H9 (cell line): Measurements from ENCODE around the gene VEZT. TPM values are rescaled to one million over a fixed set of nuclear protein-coding genes. Genes with fewer than 3 reads are reported as not detected.

Experiments used
- DNase-seq: peaks from one replicate; pipeline ENCODE4 v3.0.0-alpha.2; 2017
- H2AFZ ChIP-seq: one replicate; pipeline ENCODE4 v1.6.1; 2013; ENCODE audit warnings: mild to moderate bottlenecking, low read length, control low read depth, moderate library complexity
- H2AK5ac ChIP-seq: 2 replicates; pipeline ENCODE4 v1.6.1; 2013; ENCODE audit warnings: low read length, control low read depth, mixed read lengths; ENCODE audit not compliant: insufficient read length
- H2BK120ac ChIP-seq: one replicate; pipeline ENCODE4 v1.6.1; 2013; ENCODE audit warnings: low read depth, mild to moderate bottlenecking, low read length, control low read depth, inconsistent platforms; ENCODE audit not compliant: poor library complexity, severe bottlenecking
- H2BK12ac ChIP-seq: 2 replicates; pipeline ENCODE4 v1.6.1; 2013; ENCODE audit warnings: low read length, control low read depth, mixed read lengths, low read depth; ENCODE audit not compliant: insufficient read length
- H2BK15ac ChIP-seq: 2 replicates; pipeline ENCODE4 v1.6.1; 2013; ENCODE audit warnings: low read depth, low read length, control low read depth
- H2BK20ac ChIP-seq: one replicate; pipeline ENCODE4 v1.6.1; 2013; ENCODE audit warnings: low read depth, mild to moderate bottlenecking, low read length, control low read depth, inconsistent platforms; ENCODE audit not compliant: poor library complexity, severe bottlenecking
- H2BK5ac ChIP-seq: 2 replicates; pipeline ENCODE4 v1.6.1; 2013; ENCODE audit warnings: low read length, control low read depth, mixed read lengths; ENCODE audit not compliant: insufficient read length
- H3K14ac ChIP-seq: 2 replicates; pipeline ENCODE4 v1.6.1; 2013; ENCODE audit warnings: low read length, control low read depth; ENCODE audit not compliant: insufficient read depth
- H3K18ac ChIP-seq: 2 replicates; pipeline ENCODE4 v1.6.1; 2013; ENCODE audit warnings: low read depth, mild to moderate bottlenecking, mixed read lengths, low read length, control low read depth; ENCODE audit not compliant: insufficient read length
- H3K23ac ChIP-seq: 2 replicates; pipeline ENCODE4 v1.6.1; 2013; ENCODE audit warnings: low read length, control low read depth, mixed read lengths, low read depth; ENCODE audit not compliant: insufficient read length
- H3K23me2 ChIP-seq: 2 replicates; pipeline ENCODE4 v1.6.1; 2013; ENCODE audit warnings: low read depth, mild to moderate bottlenecking, mixed read lengths, low read length, control low read depth; ENCODE audit not compliant: insufficient read length, poor library complexity, severe bottlenecking
- H3K27ac ChIP-seq: 2 replicates; pipeline ENCODE4 v1.5.1; 2013; ENCODE audit warnings: low read length, control low read depth, mixed read lengths, low read depth; ENCODE audit not compliant: insufficient read length
- H3K27me3 ChIP-seq: 2 replicates; pipeline ENCODE4 v1.6.1; 2013; ENCODE audit warnings: low read length, control low read depth, inconsistent platforms; ENCODE audit not compliant: insufficient read depth
- H3K4ac ChIP-seq: 2 replicates; pipeline ENCODE4 v1.6.1; 2013; ENCODE audit warnings: low read depth, mild to moderate bottlenecking, control low read depth, inconsistent platforms, low read length, moderate library complexity
- H3K4me1 ChIP-seq: 2 replicates; pipeline ENCODE4 v1.6.1; 2013; ENCODE audit warnings: low read length, control low read depth, inconsistent platforms; ENCODE audit not compliant: insufficient read depth
- H3K4me2 ChIP-seq: 2 replicates; pipeline ENCODE4 v1.6.1; 2013; ENCODE audit warnings: low read length, control low read depth, mixed read lengths; ENCODE audit not compliant: insufficient read length, insufficient read depth
- H3K56ac ChIP-seq: 2 replicates; pipeline ENCODE4 v1.6.1; 2013; ENCODE audit warnings: low read depth, mild to moderate bottlenecking, mixed read lengths, low read length, control low read depth; ENCODE audit not compliant: insufficient read length
- H3K79me1 ChIP-seq: 2 replicates; pipeline ENCODE4 v1.6.1; 2013; ENCODE audit warnings: low read depth, mild to moderate bottlenecking, moderate library complexity, low read length, control low read depth, inconsistent platforms; ENCODE audit not compliant: insufficient read depth, poor library complexity, severe bottlenecking
- H3K79me2 ChIP-seq: 2 replicates; pipeline ENCODE4 v1.6.1; 2013; ENCODE audit warnings: low read length, control low read depth, inconsistent platforms; ENCODE audit not compliant: insufficient read depth
- H3K9ac ChIP-seq: 2 replicates; pipeline ENCODE4 v1.6.1; 2013; ENCODE audit warnings: low read length, control low read depth, mixed read lengths; ENCODE audit not compliant: insufficient read length; ENCODE audit errors: extremely low read depth
- H3K9me3 ChIP-seq: one replicate; pipeline ENCODE4 v1.6.1; 2013; ENCODE audit warnings: low read depth, low read length, inconsistent platforms; ENCODE audit not compliant: control insufficient read depth
- H3T11ph ChIP-seq: one replicate; pipeline ENCODE4 v1.6.1; 2013; ENCODE audit warnings: mild to moderate bottlenecking, low read length, control low read depth, inconsistent platforms
- H4K20me1 ChIP-seq: one replicate; pipeline ENCODE4 v1.6.1; 2013; ENCODE audit not compliant: control insufficient read depth, insufficient read length, insufficient read depth
- H4K5ac ChIP-seq: 2 replicates; pipeline ENCODE4 v1.6.1; 2013; ENCODE audit warnings: low read depth, mild to moderate bottlenecking, mixed read lengths, low read length, control low read depth; ENCODE audit not compliant: insufficient read length
- H4K8ac ChIP-seq: replicated peaks from 2 replicates; pipeline ENCODE4 v1.6.1; 2013; ENCODE audit warnings: low read length, control low read depth, mixed read lengths, low read depth; ENCODE audit not compliant: insufficient read length
- H4K91ac ChIP-seq: 2 replicates; pipeline ENCODE4 v1.6.1; 2013; ENCODE audit warnings: low read depth, mild to moderate bottlenecking, moderate library complexity, mixed read lengths, low read length, control low read depth; ENCODE audit not compliant: insufficient read length
- H3K27ac Mint-ChIP-seq, 3 experiments: 2 replicates in 2 of 3; 3 replicates in 1 of 3; pipeline ENCODE4 v1.8.0; 2020 to 2021; ENCODE audit warnings: mixed read lengths in 3 of 3, mild to moderate bottlenecking in 1 of 3, moderate library complexity in 1 of 3
- H3K27me3 Mint-ChIP-seq: 2 replicates; pipeline ENCODE4 v1.8.0; 2021; ENCODE audit warnings: low read depth, mild to moderate bottlenecking, moderate library complexity, mixed read lengths
- H3K36me3 Mint-ChIP-seq, 3 experiments: 2 replicates in 2 of 3; 3 replicates in 1 of 3; pipeline ENCODE4 v1.8.0; 2020 to 2021; ENCODE audit warnings: low read depth in 3 of 3, mixed read lengths in 3 of 3; ENCODE audit not compliant: insufficient read depth in 1 of 3
- H3K4me1 Mint-ChIP-seq, 2 experiments: 2 replicates each; pipeline ENCODE4 v1.8.0; 2020; ENCODE audit warnings: mixed read lengths in 2 of 2
- H3K4me3 Mint-ChIP-seq, 2 experiments: 2 replicates in 1 of 2; 3 replicates in 1 of 2; pipeline ENCODE4 v1.8.0; 2020 to 2021; ENCODE audit warnings: mild to moderate bottlenecking in 2 of 2, mixed read lengths in 2 of 2, moderate library complexity in 1 of 2
- H3K9me3 Mint-ChIP-seq, 2 experiments: 2 replicates in 1 of 2; 3 replicates in 1 of 2; pipeline ENCODE4 v1.8.0; 2020; ENCODE audit warnings: mild to moderate bottlenecking in 2 of 2, mixed read lengths in 2 of 2, moderate library complexity in 1 of 2
- WGBS: extraction: QIAGEN DNeasy Blood & Tissue Kit; methylation state at CpG from one replicate; pipeline ENCODE4 v1.1.7; 2013; ENCODE audit warnings: missing lambda C conversion rate, low lambda C conversion rate, mixed read lengths; ENCODE audit not compliant: insufficient read length; ENCODE audit errors: extremely low coverage; 5-methylcytosine and 5-hydroxymethylcytosine counted together
- total RNA-seq: library from RNA; stranded (reverse); gene quantifications from 2 replicates; pipeline ENCODE4 v1.2.1, GENCODE V29; 2021
- TF ChIP-seq, protein P1 (sequence below): fragments of 200-600 bp; sonication (generic); conservative IDR thresholded peaks from 3 replicates; pipeline ENCODE4 v1.8.0; 2021; ENCODE audit warnings: antibody characterized with exemption, mild to moderate bottlenecking

The VEZT gene
- total RNA-seq, 1 experiment from 2014 or later = 69.8 TPM

GRCh38 chr12:95326855-95327254 lies 109.2 kb downstream of the VEZT start:
- Histone ChIP-seq H3T11ph (no peak overlapping the region), H3K79me1 (no peaks in the 10 kb centered on the region), H3K9ac (no peak overlapping the region), H2BK5ac (no peak overlapping the region), H3K14ac (no peak overlapping the region), H3K27ac (no peak overlapping the region), H4K20me1 (no peaks in the 10 kb centered on the region), H3K4me2 (no peak overlapping the region), H2BK20ac (no peak overlapping the region), H3K4ac (no peak overlapping the region), H3K23ac (no peak overlapping the region), H3K18ac (no peak overlapping the region), H3K4me1 (no peaks in the 10 kb centered on the region), H2BK15ac (no peak overlapping the region), H2BK12ac (no peak overlapping the region), H3K79me2 (no peaks in the 10 kb centered on the region), H2AK5ac (no peak overlapping the region), H3K56ac (no peak overlapping the region), H2AFZ (no peak overlapping the region), H3K23me2 (no peaks in the 10 kb centered on the region), H4K5ac (no peak overlapping the region), H4K91ac (no peak overlapping the region), H3K9me3 (no peaks in the 10 kb centered on the region), H2BK120ac (no peak overlapping the region), H3K27me3 (no peaks in the 10 kb centered on the region), H4K8ac (no peak overlapping the region)
- Mint-ChIP-seq H3K36me3 (no peaks in the 10 kb centered on the region), H3K27me3 (no peaks in the 10 kb centered on the region), H3K4me1 (no peaks in the 10 kb centered on the region), H3K9me3 (no peaks in the 10 kb centered on the region), H3K27ac (no peak overlapping the region), H3K4me3 (no peak overlapping the region)
- TF ChIP-seq, protein P1, sequence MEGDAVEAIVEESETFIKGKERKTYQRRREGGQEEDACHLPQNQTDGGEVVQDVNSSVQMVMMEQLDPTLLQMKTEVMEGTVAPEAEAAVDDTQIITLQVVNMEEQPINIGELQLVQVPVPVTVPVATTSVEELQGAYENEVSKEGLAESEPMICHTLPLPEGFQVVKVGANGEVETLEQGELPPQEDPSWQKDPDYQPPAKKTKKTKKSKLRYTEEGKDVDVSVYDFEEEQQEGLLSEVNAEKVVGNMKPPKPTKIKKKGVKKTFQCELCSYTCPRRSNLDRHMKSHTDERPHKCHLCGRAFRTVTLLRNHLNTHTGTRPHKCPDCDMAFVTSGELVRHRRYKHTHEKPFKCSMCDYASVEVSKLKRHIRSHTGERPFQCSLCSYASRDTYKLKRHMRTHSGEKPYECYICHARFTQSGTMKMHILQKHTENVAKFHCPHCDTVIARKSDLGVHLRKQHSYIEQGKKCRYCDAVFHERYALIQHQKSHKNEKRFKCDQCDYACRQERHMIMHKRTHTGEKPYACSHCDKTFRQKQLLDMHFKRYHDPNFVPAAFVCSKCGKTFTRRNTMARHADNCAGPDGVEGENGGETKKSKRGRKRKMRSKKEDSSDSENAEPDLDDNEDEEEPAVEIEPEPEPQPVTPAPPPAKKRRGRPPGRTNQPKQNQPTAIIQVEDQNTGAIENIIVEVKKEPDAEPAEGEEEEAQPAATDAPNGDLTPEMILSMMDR = no peak
- DNase-seq = no peak
- WGBS = no CpG with 5 or more reads among the region's 5 CpGs
